H4 (cell line): ENCODE results near the gene SLC35G3. TPM values are rescaled to one million over a fixed set of nuclear protein-coding genes. Genes with fewer than 3 reads are reported as not detected.
"Not testable (repeated sequence)": the region's sequence is repeated elsewhere in the genome, so short reads cannot be mapped to it uniquely, and the experiment has no call there.

ENCODE experiments used
- DNase-seq: peaks from one replicate; pipeline ENCODE4 v3.0.0-alpha.2; 2015; ENCODE audit warnings: low spot score
- total RNA-seq: library from RNA; depleted of rRNA; stranded (reverse); fragments of >200 nt; shearing (Covaris generic); gene quantifications from 2 replicates; pipeline ENCODE4 v1.2.3, GENCODE V29; 2014; rRNA removed

SLC35G3 gene
- total RNA-seq = not detected in 2 replicates

DNA sequence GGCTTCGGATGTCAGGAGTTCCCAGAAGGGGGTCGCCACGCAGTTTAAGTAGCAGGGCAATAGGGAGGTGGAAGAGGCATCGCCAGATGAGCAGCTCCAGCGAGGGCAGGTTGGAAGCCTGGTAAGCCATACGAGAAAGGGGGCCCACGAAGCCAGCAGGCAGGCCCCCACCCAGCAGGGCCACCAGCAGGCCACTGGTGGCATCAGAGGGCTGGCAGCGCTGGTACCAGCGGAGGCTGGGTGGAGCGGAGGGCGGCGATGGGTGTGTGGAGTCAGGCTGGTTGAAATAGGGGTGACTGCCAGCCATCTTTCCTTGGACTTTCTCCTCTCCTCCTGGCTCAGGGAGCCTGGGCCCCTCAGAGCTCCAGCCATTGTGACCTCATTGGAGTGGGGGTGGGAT lies at the start of gene SLC35G3:
TSS of gene SLC35G3 (minus strand) at position 393 of the 400 bp plus-strand sequence. CDS start at position 307, 86 bp downstream.
- DNase-seq = not testable (repeated sequence)

- peak; percentile 66 for DNase-seq
Observed at GRCh38 chr17:35243561-35244340, 49.6 kb upstream of the SLC35G3 start.

DNA sequence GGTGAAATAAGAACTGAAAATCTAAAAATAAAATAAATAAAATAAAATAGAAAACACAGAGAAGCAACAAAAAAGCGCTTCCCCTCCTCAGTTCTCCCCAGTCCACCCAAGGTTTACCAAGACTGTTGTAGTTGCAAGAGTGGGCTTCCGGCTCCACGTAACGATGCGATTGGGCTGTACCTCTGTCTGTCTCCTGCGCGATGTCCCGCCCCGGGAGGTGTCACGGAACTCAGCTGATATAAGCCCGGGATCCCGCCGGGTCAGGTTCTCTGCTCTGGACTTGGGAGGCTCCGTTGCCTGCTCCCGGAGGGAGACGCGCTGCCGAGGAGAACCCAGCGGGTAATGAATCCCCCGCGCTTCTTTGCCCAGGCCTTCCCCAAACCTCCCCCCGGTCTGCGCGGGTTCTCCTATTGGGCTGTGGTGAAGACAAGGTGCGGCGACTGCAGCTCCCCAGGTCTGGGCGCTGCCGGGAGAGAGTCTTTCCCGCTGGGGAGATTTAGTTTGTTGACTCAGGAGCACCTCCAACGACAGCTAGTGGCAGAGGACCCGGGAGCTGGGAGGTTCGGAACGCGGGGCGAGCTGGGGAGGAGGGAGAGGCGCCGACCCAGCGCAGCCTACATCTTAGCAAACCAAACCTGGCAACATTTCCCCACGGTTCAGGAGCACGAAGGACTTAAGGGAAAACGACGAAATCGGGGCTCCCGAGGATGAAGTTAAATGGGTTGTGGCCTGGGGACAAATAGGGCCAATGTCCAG lies 48.8 kb upstream of the SLC35G3 start, which contains the start of gene SLFN5:
TSS of gene SLFN5 (plus strand) at position 268 of the 756 bp plus-strand sequence. CDS start 15,619 bp downstream, outside the sequence.
- peak; percentile 90 for DNase-seq

DNA sequence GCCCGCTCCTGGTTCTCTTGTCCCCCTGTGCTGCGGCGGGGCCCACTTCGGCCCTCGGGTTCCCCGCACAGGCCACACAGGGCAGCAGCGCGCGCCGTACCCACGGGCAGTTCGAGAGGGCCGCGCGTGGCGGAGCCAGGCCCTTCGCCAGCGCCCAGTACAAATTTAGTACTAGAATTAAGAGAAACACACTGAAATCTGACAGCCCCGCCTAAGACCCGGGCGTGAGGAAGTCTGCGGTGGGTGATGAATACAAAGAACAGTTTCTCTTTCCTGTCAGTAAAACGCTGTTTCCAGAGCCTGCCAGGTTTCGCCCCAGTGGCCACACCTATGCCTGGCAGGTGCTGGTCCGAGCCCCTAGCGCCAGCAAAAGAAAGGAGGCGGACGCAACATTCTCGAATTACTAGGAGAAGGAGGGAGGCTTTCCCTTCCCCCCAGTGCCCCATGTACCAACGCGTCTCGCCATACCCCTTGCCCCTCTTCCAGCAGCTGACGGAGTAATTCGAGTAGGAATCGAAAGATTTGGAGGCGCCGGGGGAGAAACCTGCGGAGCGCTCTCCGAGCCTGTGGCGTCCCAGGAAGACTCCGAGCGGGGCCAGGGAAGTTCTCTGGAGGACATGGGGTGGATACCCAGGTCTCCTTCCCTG lies 48.1 kb upstream of the SLC35G3 start:
- peak; percentile 80 for DNase-seq

- no peak for DNase-seq
Observed at GRCh38 chr17:35241520-35241919, 47.3 kb upstream of the SLC35G3 start.

DNA sequence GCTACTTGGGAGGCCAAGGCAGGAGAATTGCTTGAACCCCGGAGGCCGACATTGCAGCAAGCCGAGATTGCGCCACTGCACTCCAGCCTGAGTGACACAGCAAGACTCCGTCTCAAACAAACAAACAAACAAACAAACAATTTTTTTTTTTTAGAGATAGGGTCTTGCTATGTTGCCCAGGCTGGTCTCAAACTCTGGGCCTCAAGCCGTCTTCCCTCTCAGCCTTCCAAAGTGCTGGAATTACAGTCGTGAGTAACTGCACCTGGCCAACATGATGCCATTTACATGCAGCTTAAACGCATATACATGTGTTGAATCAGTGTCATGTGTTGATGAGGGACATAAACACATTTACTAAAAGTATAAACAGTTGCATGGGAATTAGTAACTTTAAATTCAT lies 46.7 kb upstream of the SLC35G3 start:
- no peak for DNase-seq

DNA sequence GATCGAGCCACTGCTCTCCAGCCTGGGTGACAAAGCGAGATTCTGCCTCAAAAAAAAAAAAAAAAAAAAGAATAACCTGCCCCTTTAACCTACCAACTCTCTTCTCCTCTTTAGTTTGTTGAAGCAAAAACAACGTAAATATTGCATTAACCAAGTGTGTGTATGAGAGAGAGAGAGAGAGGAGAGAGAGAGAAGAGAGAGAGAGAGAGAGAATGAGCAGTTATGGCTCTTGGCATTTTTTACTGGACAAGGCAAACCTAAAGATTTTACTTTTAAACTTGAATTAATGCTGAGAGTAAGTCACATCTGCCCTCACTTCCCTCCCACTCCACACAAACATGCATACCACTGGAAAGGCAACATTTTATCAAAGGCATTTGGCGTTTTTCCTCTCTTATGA lies 45.6 kb upstream of the SLC35G3 start:
- no peak for DNase-seq

DNA sequence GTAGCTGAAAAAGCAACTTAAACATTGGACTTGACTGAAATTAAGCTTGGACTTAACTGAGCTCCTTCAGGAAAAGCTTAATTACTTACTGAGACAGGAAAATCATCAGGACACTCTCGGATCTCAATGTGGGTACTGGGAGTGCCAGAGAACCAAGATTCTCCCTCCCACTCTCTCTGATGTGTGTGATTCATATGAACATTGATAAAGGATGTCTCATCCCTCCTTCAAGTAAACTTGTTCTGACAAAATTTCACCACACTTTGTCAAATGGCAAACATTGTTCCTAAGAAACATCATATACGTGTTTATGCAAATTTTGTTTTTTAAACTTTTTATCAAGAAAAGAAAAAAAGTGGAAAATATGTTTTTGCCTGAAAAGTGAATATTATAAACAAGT lies 44.6 kb upstream of the SLC35G3 start:
- DNase-seq = no peak

DNA sequence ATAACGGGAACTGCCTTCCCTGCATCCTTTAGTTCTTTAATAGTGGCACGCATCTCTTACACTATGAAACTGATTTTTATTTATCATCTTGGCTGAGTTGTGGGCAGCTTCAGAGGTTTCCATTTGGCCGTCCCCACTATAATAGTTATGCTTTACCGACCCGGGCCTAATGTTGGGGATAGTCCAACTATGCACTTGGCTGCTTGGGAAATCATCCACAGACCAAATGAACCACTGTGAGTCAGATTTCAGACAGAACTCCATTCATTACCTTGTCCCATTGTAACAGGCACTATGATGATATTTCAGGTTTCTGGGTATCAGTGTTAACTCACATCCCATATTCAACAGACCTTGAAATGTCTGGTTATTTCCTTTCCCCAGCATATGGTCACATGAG lies 42.6 kb upstream of the SLC35G3 start:
- no peak for DNase-seq

GRCh38 chr17:35235917-35236316 lies 41.7 kb upstream of the SLC35G3 start:
- no peak for DNase-seq

DNA sequence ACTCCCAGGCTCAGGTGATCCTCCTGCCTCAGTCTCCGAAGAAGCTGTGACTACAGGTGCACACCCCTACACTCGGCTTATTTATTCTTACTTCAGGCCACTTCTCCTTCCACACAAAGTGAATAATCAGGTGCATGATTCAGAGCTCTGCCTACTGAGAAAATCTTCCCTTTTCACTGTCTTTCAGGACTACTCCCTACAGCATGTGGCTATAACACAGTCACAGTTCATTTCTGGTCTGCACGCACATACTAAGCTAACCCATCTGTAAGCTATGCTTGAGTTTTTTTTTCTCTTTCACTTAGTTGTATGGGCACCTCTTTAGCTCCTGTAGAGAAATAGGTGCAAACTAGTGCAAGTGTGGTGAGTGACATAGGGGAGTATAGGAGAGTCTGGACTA lies 41.1 kb upstream of the SLC35G3 start:
- no peak for DNase-seq

DNA sequence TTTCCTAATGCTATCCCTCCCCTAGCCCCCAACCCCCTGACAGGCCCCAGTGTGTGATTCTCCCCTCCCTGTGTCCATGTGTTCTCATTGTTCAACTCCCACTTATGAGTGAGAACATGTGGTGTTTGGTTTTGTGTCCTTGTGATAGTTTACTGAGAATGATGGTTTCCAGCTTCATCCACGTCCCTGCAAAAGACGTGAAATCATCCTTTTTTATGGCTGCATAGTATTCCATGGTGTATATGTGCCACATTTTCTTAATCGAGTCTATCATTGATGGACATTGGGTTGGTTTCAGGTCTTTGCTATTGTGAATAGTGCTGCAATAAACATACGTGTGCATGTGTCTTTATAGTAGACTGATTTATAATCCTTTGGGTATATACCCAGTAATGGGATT lies 40.1 kb upstream of the SLC35G3 start:
- not testable (repeated sequence) for DNase-seq

GRCh38 chr17:35229638-35230037 lies 35.4 kb upstream of the SLC35G3 start:
- no peak for DNase-seq

DNA sequence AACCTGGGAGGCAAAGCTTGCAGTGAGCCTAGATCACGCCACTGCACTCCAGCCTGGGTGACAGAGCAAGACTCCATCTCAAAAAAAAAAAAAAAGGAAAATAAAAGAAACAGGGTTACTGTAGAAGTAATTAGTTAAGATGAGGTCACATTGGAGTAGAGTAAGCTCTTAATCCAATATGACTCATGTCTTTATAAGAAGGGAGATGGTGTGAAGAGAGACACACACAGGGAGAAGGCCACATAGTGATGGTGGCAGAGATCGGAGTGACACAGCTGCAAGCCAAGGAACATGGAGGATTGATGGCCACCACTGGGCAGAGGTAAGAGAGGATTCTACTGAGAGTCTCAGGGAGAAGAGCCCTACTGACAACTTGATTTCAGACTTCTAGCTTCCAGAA lies 33.4 kb upstream of the SLC35G3 start:
- DNase-seq = no peak

DNA sequence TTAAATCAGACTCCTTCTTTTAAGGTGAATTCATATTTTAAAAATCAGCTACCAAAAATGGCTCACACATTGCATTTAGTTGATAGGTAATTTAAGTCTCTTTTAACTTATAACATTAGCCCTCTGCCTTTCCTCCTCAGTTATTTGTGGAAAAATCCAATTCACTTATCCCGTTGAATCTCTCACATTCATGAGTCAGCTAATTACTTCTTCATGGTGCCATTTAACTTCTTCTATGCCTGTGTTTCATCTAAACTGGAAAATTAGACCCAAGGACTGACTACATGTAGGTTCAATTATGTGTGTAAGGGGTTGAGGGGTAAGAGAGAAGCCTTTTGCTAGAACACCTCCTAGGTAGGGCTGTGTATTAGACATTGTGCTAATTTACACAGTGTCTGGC lies 30.2 kb upstream of the SLC35G3 start:
- no peak for DNase-seq

- DNase-seq = no peak
Observed at GRCh38 chr17:35222452-35222851, 28.3 kb upstream of the SLC35G3 start.

GRCh38 chr17:35218915-35219314 lies 24.7 kb upstream of the SLC35G3 start:
- DNase-seq = no peak

- DNase-seq = no peak
Observed at GRCh38 chr17:35217107-35217506, 22.9 kb upstream of the SLC35G3 start.

DNA sequence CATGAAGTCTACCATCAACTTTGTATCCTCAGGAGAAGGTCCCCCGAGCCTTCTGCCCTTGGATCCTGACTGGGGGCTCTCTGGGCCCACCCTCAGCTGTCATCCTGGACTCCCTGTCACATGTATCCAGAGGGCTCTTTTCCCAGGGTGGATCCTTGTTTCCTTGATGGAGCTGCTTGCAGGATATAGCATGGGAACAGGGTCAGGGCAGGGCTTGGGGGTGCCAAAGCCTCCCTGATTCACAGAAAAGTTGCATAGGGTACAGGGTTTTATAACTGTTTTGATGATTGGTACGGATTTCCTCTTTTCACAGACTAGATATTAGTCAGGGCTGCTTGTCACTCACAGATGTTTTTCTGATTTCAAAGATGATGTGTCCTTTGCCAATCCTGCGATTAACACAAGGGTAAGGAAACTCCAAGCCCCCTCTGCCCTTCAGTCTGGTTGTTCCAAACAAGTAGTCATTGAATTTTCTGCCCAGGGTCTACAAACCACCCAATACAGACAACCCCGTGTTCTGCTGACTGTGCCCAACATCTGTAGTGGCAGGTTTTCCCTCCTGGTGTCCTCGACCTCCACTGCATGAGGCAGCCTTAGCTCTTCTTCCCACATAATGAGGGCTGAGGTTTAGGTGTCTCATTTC lies 20.6 kb upstream of the SLC35G3 start:
- DNase-seq = no peak

- DNase-seq = no peak
Observed at GRCh38 chr17:35214192-35214591, 20.0 kb upstream of the SLC35G3 start.

DNA sequence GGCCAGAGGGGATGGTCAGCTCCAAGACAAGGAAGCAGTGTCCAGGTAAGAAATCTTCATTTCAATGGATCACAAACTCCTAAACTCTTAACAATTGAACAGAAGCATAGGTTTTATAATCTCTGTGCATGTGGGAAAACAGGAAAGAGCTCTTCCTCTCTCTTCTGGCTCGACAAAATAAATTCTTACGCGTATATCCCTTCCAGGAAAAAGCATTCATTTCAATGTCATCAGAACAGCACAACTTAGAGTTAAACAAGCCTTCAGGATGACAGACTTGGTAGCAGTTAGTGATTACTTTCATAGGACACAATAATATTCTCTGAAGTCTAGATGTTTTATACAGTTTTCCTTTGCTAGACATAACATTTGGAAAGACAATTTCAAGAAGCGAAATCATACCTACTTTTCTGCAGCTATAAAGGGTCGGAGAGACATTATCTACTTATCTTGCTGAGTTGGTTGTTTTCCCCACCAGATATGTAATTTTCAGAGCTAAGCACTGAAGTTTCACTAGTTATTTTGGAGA lies 19.3 kb upstream of the SLC35G3 start:
- no peak for DNase-seq

- DNase-seq = no peak
Observed at GRCh38 chr17:35212668-35213067, 18.5 kb upstream of the SLC35G3 start.
